Stimulated activated CD8-positive, alpha-beta memory T cell treated with anti-CD3 and anti-CD28 coated beads, Interleukin-15, amount 100 ng/mL, for 24 hours (primary cell): ENCODE measurements around the gene EYA2.

Experiments used
- DNase-seq: peaks from one replicate; pipeline ENCODE4 v3.0.0-alpha.2; 2020; ENCODE audit warnings: low read depth

Gene EYA2

GRCh38 chr20:47036091-47036870 lies 141.6 kb downstream of the EYA2 start:
- no peak for DNase-seq

- DNase-seq: no peak
Observed at GRCh38 chr20:47038566-47039560, 144.2 kb downstream of the EYA2 start.

- no peak for DNase-seq
Observed at GRCh38 chr20:47040506-47041125, 146.0 kb downstream of the EYA2 start.

- no peak for DNase-seq
Observed at GRCh38 chr20:47041396-47041899, 146.8 kb downstream of the EYA2 start.

GRCh38 chr20:47042464-47042863 lies 147.8 kb downstream of the EYA2 start:
- DNase-seq: no peak

- DNase-seq: no peak
Observed at GRCh38 chr20:47043086-47043485, 148.4 kb downstream of the EYA2 start.

- no peak for DNase-seq
Observed at GRCh38 chr20:47044938-47045337, 150.3 kb downstream of the EYA2 start.

- no peak for DNase-seq
Observed at GRCh38 chr20:47048054-47048453, 153.4 kb downstream of the EYA2 start.

- DNase-seq: no peak
Observed at GRCh38 chr20:47049771-47050170, 155.1 kb downstream of the EYA2 start.

- DNase-seq: no peak
Observed at GRCh38 chr20:47050996-47051395, 156.4 kb downstream of the EYA2 start.

- DNase-seq: no peak
Observed at GRCh38 chr20:47051936-47052526, 157.4 kb downstream of the EYA2 start.

- no peak for DNase-seq
Observed at GRCh38 chr20:47054506-47054905, 159.9 kb downstream of the EYA2 start.

- DNase-seq: no peak
Observed at GRCh38 chr20:47054945-47055344, 160.3 kb downstream of the EYA2 start.

- DNase-seq: no peak
Observed at GRCh38 chr20:47055699-47056369, 161.2 kb downstream of the EYA2 start.

- no peak for DNase-seq
Observed at GRCh38 chr20:47057661-47058060, 163.0 kb downstream of the EYA2 start.

GRCh38 chr20:47058236-47058635 lies 163.6 kb downstream of the EYA2 start:
- no peak for DNase-seq

- no peak for DNase-seq
Observed at GRCh38 chr20:47059536-47059935, 164.9 kb downstream of the EYA2 start.

- DNase-seq: no peak
Observed at GRCh38 chr20:47061549-47061948, 166.9 kb downstream of the EYA2 start.

- no peak for DNase-seq
Observed at GRCh38 chr20:47062226-47062890, 167.7 kb downstream of the EYA2 start.

GRCh38 chr20:47063407-47063806 lies 168.8 kb downstream of the EYA2 start:
- no peak for DNase-seq

GRCh38 chr20:47063808-47064207 lies 169.2 kb downstream of the EYA2 start:
- DNase-seq: no peak
